HepG2 (cell line): ENCODE measurements around the gene CKLF. TPM values are rescaled to one million over a fixed set of nuclear protein-coding genes. Genes with fewer than 3 reads are reported as not detected.

ENCODE experiments used
- ATAC-seq: fragments of 200-7000 bp; cut with Tn5 transposase; 3 replicates; pipeline ENCODE4 v1.9.1; 2020; ENCODE audit warnings: mild to moderate bottlenecking, moderate library complexity
- BruUV-seq: library from RNA; stranded (reverse); fragments of 400-500 nt; replicated peaks from 2 replicates; lab custom pipeline; 2021; lab: Mats Ljungman, UMichigan
- CTCF ChIA-PET: fragments of 300-600 bp; formaldehyde crosslinking; extraction: SDS; loops from one replicate; lab custom pipeline; 2021; ENCODE audit warnings: low total read pairs, inconsistent platforms, low intra/inter-chr PET ratio; lab: Yijun Ruan, JAX
- POLR2A ChIA-PET: fragments of 350-600 bp; sonication (Branson Sonifier 250); formaldehyde crosslinking; loops from one replicate; lab custom pipeline; 2020; ENCODE audit warnings: antibody characterized with exemption, inconsistent platforms; lab: Yijun Ruan, JAX
- DNase-seq: peaks from one replicate; pipeline ENCODE4 v3.0.0-alpha.2; 2015; ENCODE audit warnings: low spot score
- FAIRE-seq: peaks from 3 replicates; lab custom pipeline; 2011; peaks lifted over from hg19 to GRCh38; lab: Jason Lieb, UNC
- H2AFZ ChIP-seq: one replicate; pipeline ENCODE4 v1.6.1; 2011; ENCODE audit warnings: low read length, inconsistent platforms
- H3K27ac ChIP-seq: fragments of 300-600 bp; 3 replicates; pipeline ENCODE4 v1.8.0; 2011; ENCODE audit warnings: mixed run types, mild to moderate bottlenecking, mixed read lengths, low read length, inconsistent platforms; ENCODE audit not compliant: insufficient read depth; ENCODE audit errors: extremely low read length
- H3K27me3 ChIP-seq, 2 experiments: fragments of 200-600 bp in 1 of 2; 2 replicates in 1 of 2; 3 replicates in 1 of 2; pipeline versions ENCODE4 v1.6.0 to v1.8.0; 2011; ENCODE audit warnings: low read length in 2 of 2, mild to moderate bottlenecking in 2 of 2, moderate library complexity in 2 of 2, inconsistent platforms in 1 of 2; ENCODE audit not compliant: insufficient read depth in 2 of 2, control insufficient read depth in 1 of 2
- H3K36me3 ChIP-seq, 2 experiments: fragments of 200-600 bp in 1 of 2; replicated peaks in 1 of 2; 2 replicates in 1 of 2; 3 replicates in 1 of 2; pipeline versions ENCODE4 v1.5.1 to v1.8.0; 2011; ENCODE audit warnings: low read length in 2 of 2, inconsistent platforms in 1 of 2; ENCODE audit not compliant: insufficient read depth in 2 of 2, control insufficient read depth in 1 of 2
- H3K4me1 ChIP-seq: 2 replicates; pipeline ENCODE4 v1.5.1; 2012; ENCODE audit warnings: low read length, inconsistent platforms; ENCODE audit not compliant: insufficient read depth
- H3K4me2 ChIP-seq: 2 replicates; pipeline ENCODE4 v1.6.0; 2011; ENCODE audit warnings: low read depth, low read length, inconsistent platforms
- H3K4me3 ChIP-seq, 3 experiments: fragments of 200-600 bp in 1 of 3; sonication (generic), shearing (Covaris generic) in 1 of 3; replicated peaks in 1 of 3; 2 replicates each; pipeline ENCODE4 v1.5.1; 2011 to 2016; ENCODE audit warnings: low read length in 3 of 3, inconsistent platforms in 2 of 3, low read depth in 2 of 3, mild to moderate bottlenecking in 2 of 3, control low read depth in 1 of 3, mixed read lengths in 1 of 3; ENCODE audit not compliant: insufficient read depth in 1 of 3
- H3K79me2 ChIP-seq: one replicate; pipeline ENCODE4 v1.6.1; 2011; ENCODE audit warnings: low read length, inconsistent platforms; ENCODE audit not compliant: insufficient read depth
- H3K9ac ChIP-seq: 2 replicates; pipeline ENCODE4 v1.6.0; 2011; ENCODE audit warnings: mild to moderate bottlenecking, low read depth, low read length, inconsistent platforms; ENCODE audit not compliant: insufficient read depth
- H3K9me3 ChIP-seq: 2 replicates; pipeline ENCODE4 v1.5.1; 2012; ENCODE audit warnings: mild to moderate bottlenecking, low read length
- H4K20me1 ChIP-seq: 2 replicates; pipeline ENCODE4 v1.6.0; 2011; ENCODE audit warnings: inconsistent platforms, mild to moderate bottlenecking, low read length, moderate library complexity; ENCODE audit not compliant: insufficient read depth
- CSRNP1 ChIP-seq: sonication (generic); formaldehyde crosslinking; IDR thresholded peaks from 2 replicates; pipeline ENCODE4 v1.8.1; 2023; ENCODE audit warnings: mild to moderate bottlenecking, missing genetic modification reagents
- EZH2 ChIP-seq: conservative IDR thresholded peaks from 2 replicates; pipeline ENCODE4 v1.6.1; 2012; ENCODE audit warnings: mild to moderate bottlenecking, low read depth, low read length, moderate library complexity
- GATA4 ChIP-seq: sonication (generic); IDR thresholded peaks from 2 replicates; pipeline ENCODE4 v1.6.1; 2016; ENCODE audit warnings: antibody characterized with exemption, low read depth, borderline replicate concordance
- HMGA1 ChIP-seq: sonication (generic); formaldehyde crosslinking; conservative IDR thresholded peaks from 2 replicates; pipeline ENCODE4 v1.4.0; 2020; ENCODE audit warnings: missing genetic modification reagents
- IKZF1 ChIP-seq: fragments of 450-650 bp; IDR thresholded peaks from 2 replicates; pipeline ENCODE4 v1.7.1; 2016
- LBX2 ChIP-seq: sonication (generic); formaldehyde crosslinking; IDR thresholded peaks from 2 replicates; pipeline ENCODE4 v1.5.0; 2020; ENCODE audit warnings: missing genetic modification reagents, mild to moderate bottlenecking, borderline replicate concordance
- RFX1 ChIP-seq: fragments of 450-650 bp; IDR thresholded peaks from 2 replicates; pipeline ENCODE4 v1.6.1; 2017
- SMAD9 ChIP-seq: sonication (generic); formaldehyde crosslinking; IDR thresholded peaks from 2 replicates; pipeline ENCODE4 v1.5.1; 2020; ENCODE audit warnings: mild to moderate bottlenecking, missing genetic modification reagents
- ZBTB33 ChIP-seq: sonication (generic); formaldehyde crosslinking; IDR thresholded peaks from 2 replicates; pipeline ENCODE4 v1.4.0; 2020; ENCODE audit warnings: missing genetic modification reagents
- ZNF281 ChIP-seq: sonication (generic); formaldehyde crosslinking; IDR thresholded peaks from 2 replicates; pipeline ENCODE4 v1.4.0; 2020; ENCODE audit warnings: missing genetic modification reagents, borderline replicate concordance
- ZNF282 ChIP-seq: fragments of 450-650 bp; IDR thresholded peaks from 2 replicates; pipeline ENCODE4 v1.6.1; 2018; ENCODE audit not compliant: partially characterized antibody
- ZNF670 ChIP-seq: sonication (generic); formaldehyde crosslinking; IDR thresholded peaks from 2 replicates; pipeline ENCODE4 v1.8.0; 2022; ENCODE audit warnings: mild to moderate bottlenecking, missing genetic modification reagents, borderline replicate concordance
- ZNF710 ChIP-seq: sonication (generic); formaldehyde crosslinking; IDR thresholded peaks from 2 replicates; pipeline ENCODE4 v1.5.0; 2020; ENCODE audit warnings: mild to moderate bottlenecking, missing genetic modification reagents, borderline replicate concordance
- WGBS: methylation state at CpG from one replicate; pipeline ENCODE4 v1.1.6; 2017; ENCODE audit warnings: low lambda C conversion rate; 5-methylcytosine and 5-hydroxymethylcytosine counted together
- in situ Hi-C: cut with HindIII; loops from 2 replicates; pipeline ENCODE4 v1.10.0; 2017; ENCODE audit warnings: low pct_unique_long_range_greater_than_20kb; ENCODE audit not compliant: extremely low pct_ligation_motif_present
- intact Hi-C: fragments of 100-400 bp; cut with micrococcal nuclease; formaldehyde crosslinking; loops from one replicate; pipeline ENCODE4 v1.10.0; 2022; ENCODE audit not compliant: unreplicated experiment
- polyA plus RNA-seq, 8 experiments: library from polyadenylated mRNA; depleted of rRNA in 3 of 8; stranded (reverse) in 7 of 8; unstranded in 1 of 8; fragments of >200 nt; fragmentation: Illumina TruSeq in 4 of 8; extraction: Trizol in 4 of 8; gene quantifications; 2 replicates each; pipeline versions ENCODE4 v1.2.1 to v1.2.3, GENCODE V29; 2011 to 2016; ENCODE audit warnings: low read depth in 4 of 8, missing spikeins in 1 of 8, mixed read lengths in 1 of 8; ENCODE audit not compliant: insufficient read depth in 1 of 8
- total RNA-seq, 5 experiments: library from RNA; depleted of rRNA; stranded (reverse); fragments of >200 nt; fragmentation: Illumina TruSeq; extraction: Trizol; gene quantifications; 2 replicates each; pipeline ENCODE4 v1.2.3, GENCODE V29; 2016; ENCODE audit warnings: low read depth in 1 of 5

The CKLF gene
- total and polyA plus RNA-seq, 2 of the 13 experiments (the other 11 are each of a cell fraction or from before 2014, with no cell fraction given) = 120 to 167 TPM

DNA sequence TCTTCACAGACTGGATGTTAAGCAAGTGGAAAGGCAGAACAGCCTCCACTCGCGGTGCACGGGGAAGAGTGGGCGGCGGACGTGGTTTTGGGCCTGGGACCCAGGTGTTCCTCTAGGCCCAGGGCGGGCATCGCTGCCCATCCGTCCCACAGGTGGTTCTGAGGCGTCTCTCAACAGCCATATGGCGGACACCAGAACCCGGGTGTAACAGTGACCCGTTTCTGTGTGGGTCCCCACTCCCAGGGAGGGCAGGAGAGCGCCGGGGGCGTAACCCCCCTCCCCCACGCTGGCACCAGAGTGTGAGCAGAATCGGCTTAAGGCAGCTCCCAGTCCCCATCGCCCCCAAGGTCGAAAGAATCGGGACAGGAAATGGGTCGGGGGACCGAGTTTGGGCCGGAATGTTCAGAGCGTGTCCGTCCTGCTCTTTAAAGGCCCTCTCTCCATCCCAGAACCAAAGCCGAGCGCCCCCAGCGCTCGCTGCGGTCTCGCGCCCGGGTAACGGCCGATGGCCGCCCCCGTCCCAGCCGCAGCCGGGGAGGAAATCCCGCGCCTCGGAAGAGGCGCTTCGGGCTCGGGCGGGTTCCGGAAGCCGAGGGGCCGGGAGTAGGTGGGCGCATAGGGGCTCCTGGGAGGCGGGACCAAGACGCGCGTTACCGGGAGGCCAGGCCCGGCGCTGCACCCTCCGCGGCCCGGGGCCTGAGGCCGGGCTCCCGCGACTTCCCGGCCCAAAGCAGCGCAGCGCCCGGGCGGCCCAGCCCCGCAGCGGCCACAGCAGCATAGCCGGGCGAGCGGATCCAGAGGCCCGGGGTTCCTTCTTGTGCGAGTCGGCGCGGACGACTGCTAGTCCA lies 2.9 kb upstream of the CKLF start, which contains the start of gene TK2:
Gene TK2 (minus strand): TSS at position 839 of the 848 bp plus-strand sequence. CDS start 61 bp downstream, at position 778.
- Histone ChIP-seq H3K9ac (peak within 1 kb of the TSS; percentile 95), H3K79me2 (peaks cover 18% of the 10 kb centered on the region), H3K4me3 (peak within 1 kb of the TSS; percentile 58 to 83 (median 79)), H4K20me1 (no peaks in the 10 kb centered on the region), H2AFZ (no peak within 1 kb of the TSS), H3K4me2 (peak within 1 kb of the TSS; percentile 95), H3K4me1 (peaks cover 59% of the 10 kb centered on the region), H3K9me3 (no peaks in the 10 kb centered on the region), H3K27ac (peak within 1 kb of the TSS; percentile 87), H3K36me3 (no peaks in the 10 kb centered on the region; a peak in 1 of 5 replicates), H3K27me3 (no peaks in the 10 kb centered on the region)
- in situ Hi-C loops = no loop called here
- DNase-seq = peak; percentile 37
- ChIA-PET CTCF (interaction anchor here (1.3 kb wide), 1 partner anchor 71 kb away, joined by 5 read pairs; no protein-coding TSS in a partner anchor), POLR2A (interaction anchor here (0.8 to 3.3 kb wide), 7 partner anchors 9 to 141 kb away, joined by 3 to 23 read pairs (median 5); partner anchors contain the start of gene CMTM3)
- BruUV-seq = TSS peak; percentile 64
- intact Hi-C loops = no loop called here
- FAIRE-seq = no peak
- 28% methylated on average over 34 of the region's 80 CpGs for WGBS
- peak; percentile 61 for ATAC-seq
- TF ChIP-seq IKZF1 (no peak), LBX2 (CRISPR knock-in tag) (no peak; the same call in 1 of the 2 replicates), SMAD9 (CRISPR knock-in tag) (no peak), ZBTB33 (peak; percentile 92), RFX1 (no peak), ZNF670 (CRISPR knock-in tag) (peak; percentile 8; the same call in 1 of the 2 replicates), HMGA1 (CRISPR knock-in tag) (no peak), EZH2 (no peak), GATA4 (0 out of 2 replicates have a peak, but pooled peaks have one; percentile 57), ZNF710 (peak; percentile 64; the same call in 1 of the 2 replicates), ZNF281 (CRISPR knock-in tag) (peak; percentile 22), CSRNP1 (peak; percentile 34; the same call in 1 of the 2 replicates), ZNF282 (no peak)
